ENCODE results near the gene EIPR1.

The EIPR1 gene

DNA sequence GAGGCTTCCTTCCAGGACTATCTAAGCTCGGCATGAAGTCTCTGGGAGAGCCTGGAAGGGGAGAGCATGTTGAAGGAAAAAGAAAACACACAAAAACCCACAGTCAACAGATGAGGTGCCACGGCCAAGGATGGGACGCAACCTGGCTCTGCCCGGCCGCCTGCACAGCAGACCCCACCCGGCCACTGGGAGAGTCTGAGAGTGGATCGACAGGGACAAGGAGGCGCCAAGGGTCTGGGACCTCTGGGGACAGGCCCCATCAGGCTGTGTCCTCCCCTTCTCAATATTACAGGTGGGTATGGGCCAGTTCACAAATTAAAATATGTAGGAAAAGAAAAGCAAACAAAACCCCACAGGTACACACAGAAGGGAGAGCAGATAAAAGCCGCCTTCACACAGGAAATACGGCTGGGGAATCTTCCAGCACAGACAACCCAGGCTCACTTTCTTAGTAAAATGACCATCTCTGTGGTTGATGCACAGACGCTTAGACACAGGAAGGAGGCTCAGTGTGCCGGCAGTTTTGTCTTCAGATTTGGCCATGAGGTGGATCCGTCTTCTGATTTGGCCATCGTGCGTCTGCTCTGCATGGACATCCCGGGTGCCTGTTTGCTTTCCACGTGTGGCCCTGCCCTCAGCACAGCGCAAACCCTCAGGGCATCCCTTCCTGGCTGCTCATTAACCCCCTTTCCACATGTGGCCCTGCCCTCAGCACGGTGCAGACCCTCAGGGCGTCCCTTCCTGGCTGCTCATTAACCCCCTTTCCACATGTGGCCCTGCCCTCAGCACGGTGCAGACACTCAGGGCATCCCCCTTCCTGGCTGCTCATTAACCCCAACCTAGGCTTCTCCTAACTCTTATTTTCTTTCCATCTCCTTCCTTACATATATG lies 138.4 kb downstream of the EIPR1 start:
- DNase-seq, result no peak

DNA sequence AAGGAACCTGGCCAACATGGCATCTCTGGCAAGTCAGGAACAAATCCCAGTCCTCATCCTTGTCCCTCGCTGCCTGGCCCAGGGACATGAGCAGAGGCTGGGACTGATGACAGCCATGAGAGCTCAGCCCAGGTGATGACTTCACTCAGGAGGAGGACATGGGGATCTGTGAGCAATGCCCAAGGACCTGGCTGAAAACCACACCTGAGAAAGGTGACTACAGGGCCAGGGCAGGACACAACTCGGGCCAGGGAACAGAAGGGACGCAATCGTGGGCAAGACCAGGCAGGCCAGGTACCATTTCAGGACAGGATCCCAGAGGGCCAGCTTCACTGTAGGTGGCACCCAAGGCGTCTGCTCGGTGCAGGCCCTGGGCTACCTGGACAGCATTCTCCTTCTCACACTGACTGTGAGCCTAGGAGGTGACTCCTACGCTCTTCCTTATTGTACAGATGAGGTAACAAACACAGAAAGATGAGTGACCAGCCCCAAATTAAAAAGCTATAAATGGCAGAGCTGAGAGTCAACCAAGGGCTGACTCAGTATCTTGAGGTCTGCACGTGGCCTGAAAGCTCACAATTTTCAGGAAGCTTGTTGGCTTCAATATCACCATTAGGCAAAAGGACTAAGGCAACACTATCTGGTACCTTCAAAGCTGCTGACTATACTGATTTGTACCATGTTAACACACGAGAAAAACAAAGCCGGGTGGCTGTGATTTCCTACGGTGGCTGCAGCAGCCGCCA lies 141.1 kb downstream of the EIPR1 start:
- DNase-seq, result no peak

DNA sequence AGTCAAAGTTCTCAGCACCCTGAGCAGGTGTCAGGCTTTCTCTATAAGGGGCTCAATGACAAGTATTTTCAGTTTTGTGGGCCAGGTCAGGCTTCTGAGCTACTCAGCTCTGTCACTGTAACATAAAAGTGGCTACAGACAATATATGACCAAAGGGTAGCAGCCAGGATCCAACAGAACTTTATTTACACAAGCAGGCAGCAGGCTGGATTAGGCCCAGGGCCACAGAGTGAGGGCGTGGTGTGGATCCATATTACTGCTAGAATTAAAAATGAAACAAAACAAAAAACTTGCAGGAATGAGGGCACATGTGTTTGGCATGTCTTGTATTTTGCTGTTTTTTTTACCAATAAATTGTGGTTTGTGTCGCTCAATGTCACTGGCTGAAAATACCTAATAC lies 143.7 kb downstream of the EIPR1 start:
- no peak for DNase-seq

DNA sequence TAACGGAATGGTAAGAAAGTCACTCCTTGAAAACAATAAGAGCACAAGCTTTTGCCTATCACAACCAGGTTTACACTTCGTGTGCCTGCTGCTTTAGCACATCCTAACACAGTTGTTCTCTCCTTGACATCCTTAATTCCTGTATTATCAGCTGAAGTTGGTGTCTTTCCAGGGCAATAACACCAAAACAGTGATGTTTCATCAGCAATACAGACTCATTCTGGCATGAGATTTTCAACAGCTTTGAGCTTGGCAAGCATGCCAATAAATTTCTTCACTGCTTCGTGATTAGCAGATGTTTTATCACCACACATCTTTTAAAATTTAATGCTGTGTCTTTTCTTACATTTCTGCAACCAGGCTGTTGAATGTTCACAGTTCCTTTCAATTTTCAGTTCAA lies 148.4 kb downstream of the EIPR1 start:
- DNase-seq, result no peak

DNA sequence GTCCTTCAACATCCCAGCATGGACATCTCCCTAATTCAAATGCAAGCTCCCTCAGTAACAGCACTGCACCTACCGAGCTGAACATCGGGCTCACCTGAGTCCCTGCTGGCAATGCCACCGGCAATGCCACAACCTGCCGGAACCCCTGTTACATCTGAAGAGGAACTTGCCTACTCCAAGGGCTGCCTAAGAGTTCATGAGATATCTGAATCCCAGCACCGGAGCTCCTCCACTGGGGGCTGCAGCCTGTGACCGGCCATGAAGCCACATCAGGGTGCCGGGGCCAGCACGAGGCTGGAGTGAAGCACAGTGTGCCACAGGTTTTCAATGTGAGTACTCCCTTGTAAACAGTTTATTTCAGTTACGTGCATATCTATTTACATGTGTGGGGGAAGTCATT lies 152.9 kb downstream of the EIPR1 start:
- DNase-seq, result no peak

DNA sequence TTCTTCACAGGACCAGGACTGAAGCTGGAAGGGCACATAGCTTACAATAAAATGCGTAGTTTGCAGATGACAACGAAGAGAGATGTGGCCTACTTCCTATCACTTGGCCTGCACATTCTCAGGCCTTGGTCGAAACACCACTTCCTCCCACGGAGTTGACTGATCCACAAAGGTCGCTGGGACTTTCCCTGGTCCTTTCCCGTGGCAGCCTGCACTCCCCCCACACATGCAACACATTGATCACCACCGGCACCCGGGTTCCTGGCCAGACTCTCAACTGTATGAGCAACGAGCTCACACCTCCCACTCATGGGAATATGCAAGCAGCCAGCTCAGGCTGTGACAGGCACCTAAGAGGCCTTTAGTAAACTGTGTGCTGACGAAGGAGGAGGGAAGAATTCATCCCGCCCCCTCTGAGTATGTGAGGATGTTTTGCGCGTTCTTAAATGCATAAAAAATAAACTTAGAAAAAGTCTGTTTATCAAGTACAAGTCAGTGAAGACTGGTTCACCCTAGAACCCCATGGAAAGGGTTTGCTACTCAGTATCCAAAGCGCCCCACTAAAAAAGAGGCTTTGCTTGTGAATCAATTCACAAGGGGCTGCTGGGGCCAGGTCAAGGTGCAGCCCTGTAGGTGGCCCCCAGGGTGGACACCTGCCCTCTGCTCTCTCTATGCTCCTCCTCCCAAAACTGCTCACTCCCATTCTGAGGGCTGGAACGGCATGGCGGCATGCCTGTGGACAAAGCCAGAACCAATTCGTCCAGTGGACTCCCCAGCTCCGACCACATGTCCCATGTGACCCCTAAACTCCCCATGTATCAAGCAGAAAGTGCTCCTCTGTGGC lies 154.3 kb downstream of the EIPR1 start:
- no peak for DNase-seq

DNA sequence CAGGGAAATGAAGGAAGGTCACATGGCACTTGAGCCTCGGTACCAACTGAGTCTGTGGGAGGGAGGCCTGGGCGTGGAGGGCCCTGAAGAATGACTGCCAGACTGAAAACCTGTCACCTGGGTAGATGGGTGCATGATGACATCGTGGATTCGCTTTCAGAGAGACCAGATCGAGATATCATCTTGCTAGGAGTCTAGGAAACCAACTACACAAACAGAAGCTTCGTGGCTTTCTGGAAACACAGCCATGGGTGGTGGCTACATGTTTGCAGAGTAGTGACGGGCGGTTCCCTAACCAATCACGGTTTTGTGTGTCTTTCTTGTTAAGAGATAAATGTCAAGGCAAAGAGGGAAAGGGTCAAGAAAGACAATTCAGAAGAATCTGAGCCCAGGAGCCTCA lies 155.0 kb downstream of the EIPR1 start:
- DNase-seq, result no peak

DNA sequence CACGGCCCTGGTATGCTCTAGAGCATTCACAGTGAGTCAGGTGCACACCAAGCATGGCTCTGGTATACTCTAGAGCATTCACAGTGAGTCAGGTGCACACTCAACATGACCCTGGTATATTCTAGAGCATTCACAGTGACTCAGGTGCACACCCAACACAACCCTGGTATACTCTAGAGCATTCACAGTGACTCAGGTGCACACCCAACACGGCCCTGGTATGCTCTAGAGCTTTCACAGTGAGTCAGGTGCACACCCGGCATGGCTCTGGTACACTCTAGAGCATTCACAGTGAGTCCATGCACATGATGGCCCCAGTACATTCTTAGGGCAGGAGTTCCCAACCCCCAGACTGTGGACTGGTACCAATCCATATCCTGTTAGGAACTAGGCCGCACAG lies 158.1 kb downstream of the EIPR1 start:
- no peak for DNase-seq

DNA sequence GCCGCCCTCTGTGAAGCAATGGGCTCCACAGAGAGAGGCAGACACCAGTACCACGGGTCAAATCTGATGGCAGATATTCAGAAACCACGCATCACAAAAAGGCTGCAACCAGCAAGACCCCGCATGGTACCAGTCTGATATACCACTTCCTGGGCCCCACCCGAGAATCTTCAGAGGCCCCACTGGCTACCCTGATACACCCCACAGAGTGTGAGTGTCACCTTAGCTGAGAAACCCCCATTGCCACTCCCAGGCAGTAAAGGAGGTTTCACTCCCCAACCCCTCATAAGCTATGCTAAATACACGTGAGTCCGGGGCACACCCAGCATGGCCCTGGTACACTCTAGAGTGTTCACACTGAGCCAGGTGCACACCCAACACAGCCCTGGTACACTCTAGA lies 160.0 kb downstream of the EIPR1 start:
- no peak for DNase-seq

DNA sequence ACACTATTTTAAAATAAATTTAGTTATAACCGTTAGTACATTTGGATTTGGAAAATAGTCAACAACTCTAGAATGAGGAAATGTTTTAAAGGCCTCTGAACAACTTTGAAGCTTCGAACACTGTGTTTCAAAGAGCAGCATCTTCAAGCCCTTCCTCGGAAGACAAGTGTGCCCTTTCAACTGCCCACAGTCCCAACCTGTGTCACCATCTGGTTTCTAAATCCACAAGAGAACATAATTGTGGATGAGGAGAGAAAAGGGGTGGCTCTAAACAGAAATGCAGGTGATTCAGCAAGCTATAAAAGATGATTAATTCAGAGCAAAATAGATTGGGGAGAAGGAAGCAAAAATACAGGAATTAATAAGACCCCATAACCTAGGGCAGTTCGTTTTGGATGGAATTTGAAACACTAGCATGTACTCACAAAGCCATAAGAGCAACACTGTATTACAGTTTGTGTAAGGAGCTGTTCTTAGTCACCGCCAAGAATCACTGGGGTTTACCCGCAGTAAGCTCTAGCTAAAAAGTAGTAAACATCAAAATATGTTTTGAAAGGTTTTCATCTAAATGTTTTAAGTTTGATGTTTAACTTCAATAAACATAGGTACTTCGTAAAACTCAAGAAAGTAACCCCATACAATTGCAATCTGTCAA lies 160.7 kb downstream of the EIPR1 start:
- DNase-seq, result no peak

DNA sequence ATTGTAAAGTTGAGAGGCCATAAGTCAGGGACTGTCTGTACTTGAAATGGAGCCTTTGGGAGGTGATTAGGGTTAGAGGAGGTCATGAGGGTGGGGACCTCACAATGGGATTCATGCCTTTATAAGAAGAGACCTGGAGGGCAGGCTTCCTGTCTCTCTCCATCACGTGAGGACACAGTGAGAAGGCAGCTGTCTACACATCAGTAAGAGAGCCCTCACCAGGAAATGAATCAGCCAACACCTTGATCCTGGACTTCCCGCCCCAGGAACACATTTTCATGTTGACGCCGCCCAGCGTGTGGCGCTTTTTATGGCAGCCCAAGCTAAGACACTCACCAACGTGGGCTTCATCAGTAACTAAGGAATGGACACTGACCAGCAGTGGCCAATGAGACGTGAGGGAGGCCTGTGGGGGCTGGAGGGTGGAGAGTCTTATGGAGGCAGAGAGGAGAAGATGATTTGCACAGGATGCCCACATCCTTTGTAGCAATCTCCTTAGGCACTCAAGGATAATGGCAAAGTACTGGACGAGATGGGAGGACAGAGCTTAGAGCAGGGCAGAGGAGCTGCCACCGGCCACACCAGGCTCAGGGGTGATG lies 162.7 kb downstream of the EIPR1 start:
- no peak for DNase-seq

DNA sequence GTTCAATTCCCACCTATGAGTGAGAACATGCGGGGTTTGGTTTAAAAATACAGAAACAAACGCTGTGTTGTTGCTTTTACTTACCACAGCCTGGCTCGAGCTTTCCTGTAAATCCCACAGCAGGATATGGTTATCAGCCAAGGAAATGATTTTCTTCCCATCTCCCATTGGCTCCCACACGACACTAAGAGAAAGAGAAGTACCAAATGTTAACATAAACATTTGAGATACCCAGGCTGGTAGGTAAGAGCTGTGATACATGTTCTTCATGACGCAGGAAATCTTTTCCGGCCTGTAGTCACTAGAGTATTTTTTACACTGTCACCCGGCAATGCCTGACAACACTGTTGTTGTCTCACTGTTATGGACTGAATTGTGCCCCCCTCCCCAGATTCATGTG lies 163.6 kb downstream of the EIPR1 start:
- DNase-seq, result no peak

DNA sequence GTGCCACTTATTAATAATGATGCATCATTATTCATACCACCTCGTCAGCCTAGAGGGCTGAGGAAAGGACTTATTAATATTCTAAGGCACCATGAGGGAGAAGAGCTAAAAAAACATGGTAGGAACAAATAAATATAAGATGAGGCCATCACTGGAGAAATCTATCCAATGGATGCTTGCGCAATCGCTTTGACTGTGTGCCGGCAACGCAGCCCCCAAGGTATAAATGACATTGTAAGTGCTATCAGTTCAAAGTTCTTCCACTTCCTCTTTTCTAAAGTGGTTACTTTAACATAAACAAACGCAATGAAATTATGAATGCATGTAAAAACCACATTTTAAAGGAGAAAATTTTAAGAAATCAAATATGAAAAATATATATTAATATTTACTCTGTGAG lies 164.6 kb downstream of the EIPR1 start:
- DNase-seq, result no peak

DNA sequence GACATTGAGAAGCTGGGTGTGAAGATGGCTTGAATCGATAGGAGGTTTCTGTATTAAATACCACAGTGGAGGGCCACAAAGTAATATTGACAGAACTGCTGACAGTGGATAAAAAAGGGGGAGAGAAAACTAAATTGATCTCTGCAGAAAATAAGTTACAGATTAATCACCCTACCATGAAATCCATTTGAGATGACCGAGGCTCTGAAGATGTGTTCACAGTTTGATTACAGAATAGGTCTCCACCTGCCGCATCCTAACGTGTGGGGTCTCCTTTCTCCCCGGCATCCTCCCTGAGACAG lies 165.6 kb downstream of the EIPR1 start:
- no peak for DNase-seq

DNA sequence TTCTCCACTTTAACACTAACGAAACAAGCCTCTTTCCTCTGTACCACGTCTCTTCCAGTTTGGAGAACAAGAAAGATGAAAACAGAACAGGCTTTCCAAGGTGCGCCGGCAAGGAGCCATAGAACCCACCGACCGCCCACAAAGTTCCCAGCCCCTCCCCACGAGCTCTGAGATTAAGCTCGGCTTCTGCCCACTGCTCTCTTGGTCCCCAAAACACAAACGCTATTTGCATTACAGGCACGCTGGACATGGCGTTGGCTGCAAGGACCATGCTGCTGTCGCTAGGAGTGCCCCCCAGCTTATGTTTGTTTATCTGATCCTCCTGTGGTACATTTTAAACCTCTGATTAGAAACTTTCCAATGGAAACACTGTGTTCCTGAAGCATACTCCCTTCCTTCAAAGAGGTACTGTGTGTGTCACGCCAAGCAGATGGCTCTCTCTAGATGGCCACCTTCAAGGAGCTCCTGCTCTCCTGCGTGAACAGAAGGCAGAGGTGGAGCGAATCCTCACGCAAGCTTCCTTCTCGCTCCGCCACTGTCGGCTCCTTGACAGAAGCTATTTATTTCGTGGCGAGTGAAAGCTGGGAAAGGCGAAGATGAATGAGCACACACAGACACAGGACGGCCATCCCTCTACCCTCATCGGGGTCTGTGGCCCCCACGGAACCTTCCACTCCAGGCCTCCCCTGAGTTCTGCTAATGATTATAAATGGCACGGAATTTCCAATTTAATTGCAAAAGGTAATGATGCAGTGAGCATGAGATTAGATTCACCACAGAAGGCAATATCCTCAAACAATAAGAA lies 166.2 kb downstream of the EIPR1 start:
- no peak for DNase-seq

DNA sequence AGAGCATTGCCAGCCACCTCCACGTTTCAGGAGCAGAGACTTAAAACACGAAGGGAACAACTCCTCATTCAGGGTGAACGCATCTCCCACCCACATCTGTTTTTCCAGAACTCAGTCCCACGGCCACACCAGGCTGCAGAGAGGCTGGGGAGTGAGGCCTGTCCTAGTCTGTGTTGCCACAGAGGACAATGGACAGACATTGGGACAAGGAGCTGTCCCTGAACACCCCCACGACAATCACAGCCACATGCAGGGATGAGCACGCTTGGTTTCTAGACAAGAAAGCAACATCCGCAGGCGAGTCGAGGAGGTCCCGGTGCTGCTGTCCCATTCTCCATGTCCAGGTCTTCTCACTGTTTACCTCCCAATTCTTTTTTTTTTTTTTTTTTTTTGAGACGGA lies 167.4 kb downstream of the EIPR1 start:
- no peak for DNase-seq

DNA sequence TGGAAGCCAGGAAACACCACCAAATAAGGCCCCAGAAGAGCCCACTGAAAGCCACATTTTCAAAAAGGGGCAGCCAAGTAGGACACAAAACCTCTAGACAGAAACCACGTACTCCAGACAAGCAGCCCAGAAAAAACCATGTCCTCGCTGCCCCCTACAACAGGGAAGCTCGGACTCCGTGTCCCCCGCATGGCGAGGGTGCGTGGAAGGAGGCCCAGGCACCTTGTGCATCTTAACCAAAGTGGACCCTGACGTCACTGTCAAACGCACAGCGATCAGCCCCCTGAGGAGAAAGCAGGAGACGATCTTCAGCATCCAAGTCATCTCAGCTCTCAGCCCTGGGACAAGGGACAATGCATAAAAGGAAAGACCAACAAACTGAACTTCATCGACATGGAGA lies 168.4 kb downstream of the EIPR1 start:
- no peak for DNase-seq

DNA sequence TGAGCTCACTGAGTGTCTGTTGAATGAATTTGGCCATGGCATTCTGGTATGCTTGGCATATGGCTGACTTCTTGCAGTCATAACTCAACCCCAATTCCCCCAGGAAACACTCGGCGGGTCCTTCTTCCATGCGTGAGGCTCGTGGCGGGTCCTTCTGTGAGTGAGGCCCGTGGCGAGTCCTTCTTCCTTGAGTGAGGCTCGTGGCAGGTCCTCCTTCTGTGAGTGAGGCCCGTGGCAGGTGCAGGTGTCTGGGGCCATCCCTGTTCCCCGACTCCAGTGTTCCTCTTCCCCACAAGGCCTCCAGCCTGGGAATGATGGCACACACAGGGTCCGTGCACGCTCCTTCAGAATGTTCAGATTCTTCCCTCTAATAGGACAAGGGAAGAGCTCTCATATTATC lies 169.0 kb downstream of the EIPR1 start:
- DNase-seq, result no peak

DNA sequence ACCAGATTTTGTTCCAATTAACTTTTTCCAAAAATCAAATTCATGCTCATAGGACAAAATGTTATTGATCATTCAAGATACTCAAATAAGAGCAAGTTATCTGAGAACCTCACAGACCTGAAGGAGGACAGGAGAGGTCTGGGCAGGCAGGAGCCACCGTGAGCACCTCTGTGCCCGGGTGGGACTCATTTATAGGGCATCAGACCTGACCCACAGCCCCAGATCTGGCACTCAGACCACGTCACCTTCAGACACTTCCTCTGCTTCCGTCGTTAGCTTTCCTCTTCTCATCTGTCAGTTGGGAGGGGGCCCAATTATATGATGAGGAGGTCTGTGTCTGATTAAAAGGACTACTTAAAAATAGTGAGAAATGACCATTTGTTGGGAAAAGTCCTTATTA lies 169.4 kb downstream of the EIPR1 start:
- DNase-seq, result no peak

DNA sequence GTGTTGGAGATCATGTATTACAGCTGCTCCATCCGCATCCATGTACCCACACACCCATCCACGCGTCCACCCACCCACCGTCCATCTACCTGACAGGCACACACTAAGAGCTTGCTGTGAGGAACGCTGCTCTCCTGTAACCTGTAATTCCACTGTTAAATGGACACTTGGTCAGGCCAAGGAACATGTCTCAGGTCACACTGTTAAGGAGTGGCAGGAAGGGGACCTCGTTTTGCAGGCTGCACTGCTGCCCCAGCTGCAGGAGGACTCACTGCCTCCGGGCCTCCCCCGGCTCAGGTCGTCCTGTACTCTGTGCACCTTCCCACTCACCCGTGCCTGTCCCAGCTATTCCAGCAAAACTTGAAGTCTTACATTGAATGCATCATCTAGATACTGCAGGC lies 170.5 kb downstream of the EIPR1 start:
- no peak for DNase-seq

DNA sequence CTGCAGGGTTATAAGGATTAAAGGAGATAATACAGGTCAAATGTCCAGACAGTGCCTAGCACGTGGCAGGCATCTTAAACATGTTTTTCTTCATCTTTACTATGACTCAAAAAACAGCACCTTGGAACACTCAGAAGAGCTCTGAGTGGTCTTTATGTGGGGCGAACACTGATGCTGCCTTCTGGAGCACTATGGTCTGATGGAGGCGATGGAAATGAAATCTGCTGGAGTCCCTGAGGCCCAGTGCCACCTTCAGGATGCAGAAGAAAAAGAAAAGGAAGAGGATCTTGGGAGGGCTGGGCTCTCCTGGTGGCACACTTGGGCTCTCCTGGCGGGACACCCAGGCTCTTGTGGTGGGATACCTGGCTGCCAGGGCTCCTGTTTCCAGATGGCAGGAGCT lies 171.8 kb downstream of the EIPR1 start:
- no peak for DNase-seq
